SW480 (cell line): ENCODE results near the gene MYO1D.
"Not testable (repeated sequence)": the region's sequence is repeated elsewhere in the genome, so short reads cannot be mapped to it uniquely, and the experiment has no call there.

ENCODE experiments used
- DNase-seq: peaks from one replicate; pipeline ENCODE4 v3.0.0-alpha.2; 2016; ENCODE audit warnings: low spot score

MYO1D gene

DNA sequence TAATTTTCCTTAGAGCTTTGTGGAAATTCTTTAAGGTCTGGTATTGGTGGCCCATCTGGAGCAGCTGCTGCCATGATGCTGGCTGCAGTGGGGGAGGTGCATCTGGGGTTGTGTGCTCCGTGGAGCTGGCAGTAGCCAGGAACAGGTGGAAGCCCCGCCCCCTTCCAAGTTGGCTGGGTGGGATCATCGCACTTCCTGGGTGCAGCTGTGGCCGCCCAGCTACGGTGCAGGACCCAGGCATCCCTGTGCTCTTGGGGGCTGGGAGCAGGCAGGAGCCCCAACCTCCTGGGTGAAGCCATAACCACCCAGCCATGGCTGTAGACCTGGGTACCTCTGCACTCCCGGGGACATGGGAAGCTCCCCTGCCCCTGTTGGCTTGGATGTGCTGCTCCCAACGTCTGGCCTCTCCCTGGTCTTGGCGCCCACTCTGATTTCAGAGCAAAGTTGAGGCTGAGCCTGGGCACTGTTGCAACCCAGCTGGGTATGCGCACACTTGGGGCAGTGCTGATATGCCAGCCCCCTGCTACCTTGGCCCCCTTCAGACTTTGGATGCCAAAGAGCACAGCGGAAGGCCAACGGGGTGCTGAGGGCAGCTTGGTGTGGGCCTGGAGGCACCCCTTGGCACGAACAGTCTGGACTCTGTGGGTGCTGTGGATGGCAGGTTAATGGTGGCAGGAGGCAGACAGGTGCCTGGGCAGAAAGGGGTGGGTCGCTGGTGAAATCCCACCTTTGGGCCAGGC is 145.2 kb downstream of the MYO1D start:
- no peak for DNase-seq

DNA sequence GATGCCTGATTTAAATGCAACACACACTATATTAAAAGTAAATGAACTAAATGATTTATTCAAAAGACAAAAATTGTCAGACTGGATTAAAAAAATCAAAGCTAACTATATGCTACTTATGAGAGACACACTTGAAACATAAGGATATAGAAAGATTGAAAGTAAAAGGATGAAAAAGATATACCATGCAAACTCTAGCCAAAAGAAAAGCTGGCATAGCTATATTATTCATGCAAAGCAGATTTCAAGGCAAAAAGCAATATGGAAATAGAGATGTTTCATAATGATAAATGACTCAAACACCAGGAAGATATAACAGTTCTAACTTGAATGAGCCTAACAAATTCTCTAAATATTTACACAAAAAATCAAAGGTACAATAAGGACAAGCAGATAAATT is 149.2 kb downstream of the MYO1D start:
- no peak for DNase-seq

DNA sequence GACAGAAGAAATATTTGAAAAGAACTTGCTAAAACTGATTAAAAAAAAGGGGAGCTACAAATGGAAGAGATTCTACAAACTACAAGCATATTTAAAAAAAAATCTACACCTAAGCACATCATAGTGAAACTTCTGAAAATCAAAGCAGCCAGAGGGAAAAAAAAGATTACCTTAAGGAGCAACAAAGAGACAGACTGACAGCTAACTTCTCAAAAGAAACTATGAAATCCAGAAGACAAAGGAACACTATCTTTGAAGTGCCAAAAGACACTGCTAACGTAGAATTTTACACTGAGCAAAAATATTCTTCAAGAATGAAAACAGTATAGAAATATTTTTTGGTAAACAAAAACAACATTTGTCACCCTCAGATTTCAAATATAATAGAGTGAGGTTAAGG is 151.2 kb downstream of the MYO1D start:
- no peak for DNase-seq

DNA sequence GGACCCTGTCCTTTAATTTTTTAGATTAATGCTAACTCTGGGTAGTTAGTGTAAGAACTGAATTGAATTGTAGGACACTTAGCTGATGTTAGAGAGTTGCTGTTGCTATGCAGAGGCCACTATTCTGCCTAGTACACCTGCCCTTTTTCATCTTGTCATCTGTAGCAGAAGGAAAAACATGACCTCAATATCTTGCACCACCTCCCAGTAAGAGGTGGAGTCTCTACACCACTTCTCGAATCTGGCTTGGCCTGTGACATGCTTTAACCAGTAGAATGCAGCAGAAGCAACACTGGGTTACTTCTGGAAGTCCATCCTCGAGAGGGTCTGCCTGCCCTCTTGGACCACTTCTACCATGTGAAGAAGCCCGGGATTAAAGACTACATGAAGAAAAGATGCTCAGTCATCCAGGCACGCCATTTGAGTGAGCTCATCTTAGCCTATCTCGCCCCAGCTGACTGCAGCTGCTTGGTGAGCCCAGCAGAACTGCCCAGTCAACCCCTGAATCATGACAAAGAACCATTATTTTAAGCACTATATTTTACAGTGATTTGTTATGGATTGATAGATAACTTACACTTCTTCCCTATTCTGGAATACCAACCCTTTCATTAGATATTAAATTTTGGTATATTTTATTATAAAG is 153.5 kb downstream of the MYO1D start:
- no peak for DNase-seq

DNA sequence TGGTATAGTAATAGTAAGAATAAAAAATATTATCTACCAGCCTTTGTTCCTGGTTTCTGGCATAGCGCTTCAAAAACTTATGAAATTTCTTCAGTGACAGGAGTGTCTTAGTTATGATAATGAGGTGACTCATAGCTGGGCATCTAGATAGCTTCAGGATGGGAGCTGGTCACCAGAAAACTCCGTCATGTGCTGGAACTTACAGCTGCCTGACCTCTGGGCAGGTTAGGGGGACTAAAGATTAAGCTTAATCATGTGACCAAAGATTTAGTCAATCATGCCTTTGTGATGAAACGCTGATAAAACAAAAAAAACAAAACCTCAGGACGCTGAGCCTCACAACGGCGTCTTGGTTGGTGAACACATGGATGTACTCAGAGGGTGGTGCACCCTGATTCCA is 154.2 kb downstream of the MYO1D start:
- DNase-seq = no peak

DNA sequence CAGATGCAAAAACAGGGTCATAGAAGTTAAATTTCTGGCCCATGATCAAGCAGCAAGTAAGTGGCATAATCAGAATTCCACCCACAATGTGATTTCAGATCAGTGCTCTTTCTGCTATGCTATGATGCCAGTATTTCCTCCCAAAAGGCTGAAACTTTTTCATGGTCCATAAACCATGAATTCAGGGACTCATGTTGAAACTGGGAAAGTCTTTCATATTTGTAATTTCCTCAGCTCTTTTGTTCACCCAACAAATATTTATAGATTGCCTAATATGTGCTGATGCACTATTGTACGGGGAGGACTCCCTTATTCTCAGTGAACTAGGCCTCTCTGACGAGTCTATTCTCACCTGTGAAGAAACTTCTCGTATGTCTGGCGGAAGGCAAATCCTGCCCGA is 156.3 kb downstream of the MYO1D start:
- DNase-seq = no peak

DNA sequence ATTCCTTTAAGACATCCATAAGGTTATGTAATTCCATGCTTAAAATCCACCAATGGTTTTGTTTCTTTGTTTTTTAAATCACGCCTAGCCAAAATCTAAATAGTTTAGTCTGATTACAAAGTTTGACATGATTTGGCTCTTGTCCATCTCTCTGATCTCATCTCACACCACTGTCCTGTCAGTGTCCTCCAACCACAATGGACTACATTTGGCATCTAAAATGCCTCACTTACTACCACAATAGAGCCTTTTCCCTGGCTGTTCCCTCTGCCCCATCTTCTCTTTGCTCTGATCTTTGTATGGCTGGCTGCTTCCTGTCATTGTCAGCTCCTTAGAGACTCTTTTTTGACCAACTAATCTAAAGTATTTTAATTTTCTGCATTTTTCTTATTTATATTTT is 157.2 kb downstream of the MYO1D start:
- DNase-seq = no peak

DNA sequence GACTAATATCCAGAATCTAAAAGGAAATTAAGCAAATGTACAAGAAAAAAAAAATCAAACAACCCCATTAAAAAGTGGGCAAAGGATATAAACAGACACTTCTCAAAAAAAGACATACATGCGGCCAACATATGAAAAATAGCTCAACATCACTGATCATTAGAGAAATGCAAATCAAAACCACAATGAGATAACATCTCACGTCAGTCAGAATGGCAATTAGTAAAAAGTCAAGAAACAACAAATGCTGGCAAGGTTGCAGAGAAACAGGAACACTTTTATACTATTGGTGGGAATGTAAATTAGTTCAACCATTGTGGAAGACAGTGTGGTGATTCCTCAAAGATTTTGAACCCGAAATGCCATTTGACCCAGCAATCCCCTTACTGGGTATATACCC is 162.0 kb downstream of the MYO1D start:
- not testable (repeated sequence) for DNase-seq

DNA sequence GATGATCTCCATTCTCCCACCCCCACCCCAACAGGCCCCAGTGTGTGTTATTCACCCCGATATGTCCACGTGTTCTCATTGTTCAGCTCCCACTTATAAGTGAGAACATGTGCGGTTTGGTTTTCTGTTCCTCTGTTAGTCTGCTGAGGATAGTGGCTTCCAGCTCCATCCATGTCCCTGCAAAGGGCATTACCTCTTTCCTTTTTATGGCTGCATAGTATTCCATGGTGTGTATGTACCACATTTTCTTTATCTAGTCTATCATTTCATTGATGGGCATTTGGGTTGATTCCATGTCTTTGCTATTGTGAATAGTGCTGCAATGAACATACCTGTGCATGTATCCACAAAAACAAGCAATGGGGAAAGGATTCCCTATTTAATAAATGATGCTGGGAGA is 162.7 kb downstream of the MYO1D start:
- not testable (repeated sequence) for DNase-seq

DNA sequence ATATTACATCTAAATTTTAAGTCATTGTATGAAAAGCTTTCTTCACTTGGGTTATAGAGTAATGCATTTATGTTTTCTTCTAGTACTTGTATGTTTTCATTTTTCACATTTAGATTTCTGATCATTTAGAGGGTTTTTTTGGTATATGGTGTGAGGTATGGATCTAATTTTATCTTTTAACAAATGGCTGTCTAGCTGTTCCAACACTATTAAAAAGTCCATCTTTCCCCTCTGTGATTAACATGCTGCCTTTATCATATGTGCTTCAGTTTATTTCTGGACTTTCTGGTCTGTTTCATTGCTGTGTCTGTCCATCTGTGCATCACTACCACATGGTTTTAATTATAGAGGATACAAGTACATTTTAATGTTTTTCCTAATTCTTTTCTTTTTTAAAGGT is 163.8 kb downstream of the MYO1D start:
- no peak for DNase-seq

DNA sequence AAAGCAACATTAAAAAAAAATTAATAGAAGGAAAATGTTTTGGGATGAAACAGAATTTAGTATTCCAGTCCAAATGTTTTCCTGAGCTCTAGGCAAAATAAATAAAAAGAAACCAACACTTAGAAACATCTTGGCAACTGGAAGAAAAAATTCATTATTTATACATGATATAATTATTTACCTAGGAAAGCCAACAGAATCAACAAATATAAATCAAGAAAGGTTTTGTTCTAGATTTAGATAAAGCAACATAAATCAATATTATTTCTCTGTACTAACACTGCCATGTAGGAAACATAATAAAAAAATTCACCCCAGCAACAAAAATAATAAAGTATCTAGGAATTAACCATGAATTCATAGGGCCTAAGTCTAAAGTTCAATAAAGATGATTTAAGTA is 167.4 kb downstream of the MYO1D start:
- no peak for DNase-seq

DNA sequence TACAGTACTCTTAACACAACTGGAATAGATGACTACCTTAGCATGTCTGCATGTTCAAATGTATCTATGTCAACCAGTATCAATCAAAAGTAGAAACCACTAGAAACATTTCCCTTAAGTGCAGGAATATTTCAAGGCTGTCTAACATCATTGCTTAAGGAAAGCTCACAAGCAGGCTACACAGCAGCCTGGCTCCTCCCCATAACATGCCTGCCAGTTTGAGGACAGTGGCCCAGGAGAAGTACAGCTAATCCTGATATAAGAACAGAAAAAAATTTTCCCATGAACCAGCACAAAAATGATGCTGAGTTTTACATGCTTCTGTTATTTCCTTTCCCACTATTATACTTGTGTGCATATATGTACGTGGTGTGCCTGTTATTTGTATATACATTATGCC is 175.1 kb downstream of the MYO1D start:
- no peak for DNase-seq

DNA sequence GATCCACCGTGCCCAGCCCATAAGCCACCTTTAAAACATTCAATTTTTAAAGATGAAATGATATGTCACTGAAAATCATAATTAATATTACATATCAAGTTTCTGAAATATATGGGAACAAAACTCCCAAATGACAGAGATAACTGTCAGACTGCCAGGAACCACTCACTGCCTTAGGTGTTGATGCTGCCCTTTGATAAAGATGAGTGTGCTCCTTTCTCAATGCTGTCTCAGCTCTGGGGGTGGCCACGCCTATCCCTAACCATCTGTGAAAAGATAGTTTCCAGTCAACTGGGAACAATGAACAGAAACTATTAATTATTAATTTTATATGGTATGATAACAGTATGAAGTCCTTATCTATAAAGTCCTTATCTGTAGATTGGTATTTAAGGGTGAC is 177.7 kb downstream of the MYO1D start:
- no peak for DNase-seq

DNA sequence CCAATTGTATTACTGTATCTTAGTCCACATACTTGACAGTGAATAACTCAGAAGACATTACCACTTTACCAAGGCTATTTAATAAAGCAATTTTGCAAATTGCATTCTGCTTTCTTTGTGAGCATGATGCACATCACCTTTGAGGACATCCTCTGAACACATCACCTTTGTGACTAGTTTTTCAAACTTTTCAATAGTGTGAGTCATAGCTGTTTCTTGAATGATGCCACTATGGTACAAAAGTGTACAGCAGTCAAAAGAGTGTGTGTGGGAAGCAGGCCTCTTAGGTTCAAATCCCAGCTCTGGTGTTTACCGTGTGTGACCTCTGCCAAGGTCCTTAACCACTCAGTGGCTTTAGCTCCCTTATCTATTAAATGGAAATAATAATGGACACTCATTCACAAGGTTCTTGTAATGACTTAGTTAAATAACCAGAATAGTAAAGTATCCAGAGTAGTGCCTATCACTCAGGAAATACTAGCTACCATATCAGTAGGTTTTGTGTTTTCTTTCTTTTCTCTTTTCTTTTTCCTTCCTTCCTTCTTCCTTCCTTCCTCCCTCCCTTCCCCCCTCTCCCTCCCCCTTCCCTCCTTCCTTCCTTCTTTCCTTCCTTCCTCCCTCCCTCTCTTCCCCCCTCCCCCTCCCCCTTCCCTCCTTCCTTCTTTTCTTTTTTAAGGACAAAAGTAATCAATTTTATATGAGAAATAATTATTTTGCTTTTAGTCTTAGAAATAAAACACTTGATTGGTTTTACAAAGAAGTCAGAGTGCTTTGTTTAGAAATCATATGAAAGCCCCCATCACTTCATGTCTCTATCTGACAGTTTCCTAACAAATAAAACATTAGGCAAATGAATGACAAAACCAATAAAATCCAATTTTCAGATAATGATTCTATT is 178.9 kb downstream of the MYO1D start:
- DNase-seq = no peak

DNA sequence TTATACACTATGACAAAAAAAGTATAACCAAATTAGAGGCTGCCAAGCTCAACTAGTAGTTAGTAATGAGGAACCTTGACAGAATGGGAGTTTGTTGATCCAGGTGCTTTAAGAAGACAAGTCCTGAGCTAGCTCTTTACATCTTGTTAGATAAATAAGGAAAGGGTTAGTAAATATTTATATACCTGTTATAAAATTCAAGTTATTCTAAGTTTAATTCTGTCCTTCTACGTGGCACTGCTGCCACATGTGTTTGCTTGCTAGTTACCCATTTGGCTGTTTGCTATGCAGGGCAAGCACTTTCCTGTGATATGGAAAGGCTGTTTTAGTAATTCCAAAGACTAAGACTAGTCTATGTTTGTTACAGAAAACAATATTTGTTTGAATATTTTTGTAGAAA is 180.5 kb downstream of the MYO1D start:
- DNase-seq = no peak

DNA sequence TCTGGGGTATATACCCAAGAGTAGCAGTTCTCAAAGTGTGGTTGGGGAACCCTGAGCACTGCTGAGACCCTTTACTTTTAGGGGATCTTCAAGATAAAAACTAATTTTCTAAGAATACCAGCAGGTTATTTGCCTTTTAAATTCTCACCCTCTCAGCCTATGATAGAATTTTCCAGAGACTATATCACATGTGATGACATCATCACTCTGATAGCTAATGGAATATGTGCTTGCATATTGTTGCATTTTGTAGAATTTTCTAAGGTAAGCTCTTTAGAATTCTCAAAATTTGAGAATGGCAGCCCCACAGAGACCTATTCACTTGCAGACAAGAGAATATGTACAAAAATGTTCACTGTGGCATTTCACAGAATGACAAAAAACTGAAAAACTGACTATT is 181.1 kb downstream of the MYO1D start:
- no peak for DNase-seq

DNA sequence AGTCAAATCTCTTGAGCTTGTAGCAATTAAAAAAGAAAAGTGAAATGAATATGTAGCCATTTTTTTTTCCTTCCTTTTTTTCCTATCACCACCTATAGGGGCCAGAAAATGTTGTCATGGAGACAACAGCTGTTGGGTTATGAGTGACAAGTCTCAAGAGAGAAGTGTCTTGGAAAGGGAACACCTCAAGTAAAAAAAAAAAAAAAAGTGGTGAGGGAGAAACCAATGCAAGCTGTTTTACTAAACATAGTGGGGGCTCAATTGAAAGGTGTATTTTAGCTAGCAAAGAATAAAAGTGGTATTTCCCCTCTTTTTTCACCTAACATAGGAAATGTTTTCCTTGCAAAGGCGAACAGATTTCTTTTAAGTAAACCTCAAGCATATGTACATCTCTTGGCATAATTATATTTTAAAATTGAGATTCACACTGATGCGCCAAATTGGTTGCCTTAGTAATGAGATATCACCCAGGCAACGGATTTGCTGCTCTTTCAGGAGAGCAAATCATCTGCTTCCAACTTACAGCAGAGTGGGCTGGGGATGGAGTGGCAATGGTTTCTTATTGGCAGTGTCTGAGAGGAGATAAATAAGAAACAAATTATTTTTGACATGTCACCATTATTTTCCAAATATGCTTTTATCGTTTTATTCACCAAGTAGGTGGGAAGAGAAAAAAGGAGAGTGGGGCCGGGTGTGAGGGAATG is 183.6 kb downstream of the MYO1D start:
- no peak for DNase-seq

DNA sequence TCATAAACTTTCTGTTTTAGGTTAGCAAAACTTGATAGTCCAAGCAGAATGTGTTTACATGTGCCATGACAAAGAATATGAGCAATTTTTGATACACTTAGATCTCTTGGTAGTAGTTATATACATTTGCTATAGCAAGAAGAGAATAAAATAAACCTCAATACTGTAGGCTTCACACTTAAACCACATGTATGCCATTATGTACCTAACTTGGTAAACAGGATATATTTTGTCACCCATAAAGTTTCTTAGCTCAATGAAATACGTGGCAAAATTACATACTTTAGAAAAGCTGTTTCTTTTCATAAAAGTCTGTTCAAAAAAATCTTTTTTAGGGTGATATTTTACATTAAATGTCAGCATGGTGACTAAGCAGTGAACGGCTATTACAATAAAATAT is 184.7 kb downstream of the MYO1D start:
- DNase-seq = no peak

DNA sequence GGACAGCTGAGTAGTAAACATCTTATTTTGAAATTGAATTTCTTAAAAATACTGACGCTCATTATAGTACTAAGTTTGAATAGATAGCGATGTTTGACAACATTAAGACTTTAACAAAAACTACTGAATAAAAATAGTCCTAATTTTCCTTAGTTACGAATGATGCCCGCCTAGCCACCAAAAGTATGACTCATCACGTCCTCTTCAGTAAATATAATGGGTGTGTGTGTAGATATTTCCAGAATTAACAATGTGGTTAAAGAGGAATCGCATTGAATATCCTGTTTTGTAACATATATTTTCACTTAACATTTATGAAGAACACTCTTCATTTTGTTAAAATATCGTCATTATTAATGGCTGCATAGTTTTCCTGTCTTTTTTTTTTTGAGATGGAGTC is 187.6 kb downstream of the MYO1D start:
- no peak for DNase-seq

DNA sequence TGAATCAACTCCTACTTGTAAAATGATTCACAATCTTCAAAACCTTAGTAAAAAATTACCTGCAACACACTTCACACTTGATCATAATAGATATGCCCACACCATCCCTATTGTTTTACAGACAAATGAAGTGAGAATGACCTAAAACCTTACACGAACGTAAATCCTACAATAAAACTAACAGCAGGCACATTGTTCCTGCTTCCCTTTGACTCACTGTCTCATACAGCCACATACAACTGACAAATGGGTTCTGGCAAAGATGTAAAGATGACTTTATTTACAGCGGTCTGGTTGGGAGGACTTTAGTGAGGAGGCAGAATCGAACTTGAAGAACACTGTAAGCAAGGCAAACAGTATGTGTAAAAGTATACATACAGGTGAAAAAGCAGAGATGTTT is 188.7 kb downstream of the MYO1D start:
- DNase-seq = no peak

DNA sequence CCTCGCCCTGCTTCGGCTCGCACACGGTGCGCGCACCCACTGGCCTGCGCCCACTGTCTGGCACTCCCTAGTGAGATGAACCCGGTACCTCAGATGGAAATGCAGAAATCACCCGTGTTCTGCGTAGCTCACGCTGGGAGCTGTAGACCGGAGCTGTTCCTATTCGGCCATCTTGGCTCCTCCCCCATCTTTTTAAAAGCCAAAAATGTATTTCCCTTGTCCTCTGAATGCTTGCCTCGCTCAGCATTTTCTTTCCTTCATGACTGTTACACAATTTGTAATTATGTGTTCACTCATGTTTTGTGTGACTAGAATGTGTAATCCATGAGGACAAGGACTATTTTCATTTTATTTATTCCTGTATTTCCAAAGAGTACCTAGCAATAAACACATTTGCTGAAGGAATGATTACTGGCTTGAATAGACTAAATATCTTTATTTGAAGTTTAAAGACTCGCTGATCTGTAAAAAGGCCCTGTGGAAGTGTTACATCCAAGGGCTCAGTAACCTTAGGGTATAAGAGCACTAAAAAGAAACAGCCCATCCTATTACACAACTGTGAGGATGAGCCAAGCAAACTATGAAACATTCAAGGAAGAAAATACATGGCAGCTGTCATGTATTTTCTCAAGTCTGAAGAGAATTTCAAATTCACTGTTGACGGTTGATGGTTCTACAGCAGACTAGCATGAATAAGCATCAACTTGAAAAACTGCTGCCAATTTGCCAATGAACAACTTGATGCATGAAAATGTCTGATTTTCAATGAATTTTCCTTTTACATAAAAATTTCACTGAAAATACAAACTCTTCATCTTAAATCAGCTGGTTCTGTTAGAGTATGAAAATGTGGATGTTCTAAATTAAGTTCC is 192.6 kb downstream of the MYO1D start:
- DNase-seq = peak; percentile 20
